Skin of body (tissue), 2 donors: ENCODE data around the gene KRT4. TPM values are rescaled to one million over a fixed set of nuclear protein-coding genes. Genes with fewer than 3 reads are reported as not detected.

Source experiments
- DNase-seq: peaks from one replicate; lab custom pipeline; 2025; lab: John Stamatoyannopoulos, UW
- total RNA-seq: library from RNA; depleted of rRNA; stranded (reverse); fragments of >200 nt; gene quantifications from one replicate; pipeline ENCODE4 v1.2.3, GENCODE V29; 2014

Gene KRT4
- total RNA-seq, 1 donor from 2014 or later: 0.99 TPM

- no peak for DNase-seq
These were observed 21.5 kb downstream of the KRT4 start for GRCh38 chr12:52792185-52793029.

- no peak for DNase-seq
These were observed 22.4 kb downstream of the KRT4 start for GRCh38 chr12:52791271-52792184.

- DNase-seq: no peak
These were observed 23.3 kb downstream of the KRT4 start for GRCh38 chr12:52790427-52791270.

GRCh38 chr12:52789637-52790426 lies 24.1 kb downstream of the KRT4 start:
- DNase-seq: no peak

GRCh38 chr12:52788876-52789636 lies 24.9 kb downstream of the KRT4 start:
- DNase-seq: no peak

GRCh38 chr12:52788192-52788875 lies 25.6 kb downstream of the KRT4 start:
- no peak for DNase-seq

- DNase-seq: peak; percentile 5
These were observed 26.4 kb downstream of the KRT4 start for GRCh38 chr12:52787324-52788191.

- DNase-seq: no peak
These were observed 29.0 kb downstream of the KRT4 start for GRCh38 chr12:52784909-52785308.

GRCh38 chr12:52783563-52784316 lies 30.2 kb downstream of the KRT4 start:
- no peak for DNase-seq

- no peak for DNase-seq
These were observed 31.4 kb downstream of the KRT4 start for GRCh38 chr12:52782502-52782901.

GRCh38 chr12:52781399-52782082 lies 32.4 kb downstream of the KRT4 start:
- DNase-seq: no peak

GRCh38 chr12:52779914-52780313 lies 34.0 kb downstream of the KRT4 start:
- DNase-seq: no peak

GRCh38 chr12:52778833-52779232 lies 35.1 kb downstream of the KRT4 start:
- DNase-seq: no peak

- no peak for DNase-seq
These were observed 36.4 kb downstream of the KRT4 start for GRCh38 chr12:52777566-52777965.

GRCh38 chr12:52776913-52777395 lies 37.0 kb downstream of the KRT4 start, which contains the start of gene KRT76:
Gene KRT76, minus strand, starts transcription at chr12:52777345. Its CDS starts 54 bp downstream, at chr12:52777291.
- no peak for DNase-seq

GRCh38 chr12:52776435-52776834 lies 37.5 kb downstream of the KRT4 start:
- DNase-seq: no peak
